IPS-15b (cell line): ENCODE results near the gene CDK9.

Experiments
- H3K27me3 ChIP-seq: one replicate; pipeline ENCODE4 v1.6.1; 2013; ENCODE audit warnings: low read length; ENCODE audit not compliant: control insufficient read depth, insufficient read depth
- H3K36me3 ChIP-seq: one replicate; pipeline ENCODE4 v1.6.1; 2013; ENCODE audit warnings: low read length; ENCODE audit not compliant: control insufficient read depth, insufficient read depth
- H3K4me1 ChIP-seq: one replicate; pipeline ENCODE4 v1.6.1; 2013; ENCODE audit warnings: mild to moderate bottlenecking, low read length; ENCODE audit not compliant: control insufficient read depth, insufficient read depth
- H3K4me3 ChIP-seq: one replicate; pipeline ENCODE4 v1.5.1; 2013; ENCODE audit warnings: low read depth, low read length
- H3K9ac ChIP-seq: one replicate; pipeline ENCODE4 v1.6.1; 2013; ENCODE audit warnings: low read depth, mild to moderate bottlenecking, low read length
- H3K9me3 ChIP-seq: one replicate; pipeline ENCODE4 v1.6.1; 2013; ENCODE audit warnings: mild to moderate bottlenecking, low read length; ENCODE audit not compliant: control insufficient read depth, insufficient read depth

Gene CDK9

GRCh38 chr9:127767410-127767809, 18.4 kb upstream of the CDK9 start:
- Histone ChIP-seq H3K27me3 (no peaks in the 10 kb centered on the region), H3K4me3 (no peak overlapping the region), H3K36me3 (no peaks in the 10 kb centered on the region), H3K9ac (no peak overlapping the region), H3K9me3 (no peaks in the 10 kb centered on the region), H3K4me1 (peaks cover 19% of the 10 kb centered on the region)

DNA sequence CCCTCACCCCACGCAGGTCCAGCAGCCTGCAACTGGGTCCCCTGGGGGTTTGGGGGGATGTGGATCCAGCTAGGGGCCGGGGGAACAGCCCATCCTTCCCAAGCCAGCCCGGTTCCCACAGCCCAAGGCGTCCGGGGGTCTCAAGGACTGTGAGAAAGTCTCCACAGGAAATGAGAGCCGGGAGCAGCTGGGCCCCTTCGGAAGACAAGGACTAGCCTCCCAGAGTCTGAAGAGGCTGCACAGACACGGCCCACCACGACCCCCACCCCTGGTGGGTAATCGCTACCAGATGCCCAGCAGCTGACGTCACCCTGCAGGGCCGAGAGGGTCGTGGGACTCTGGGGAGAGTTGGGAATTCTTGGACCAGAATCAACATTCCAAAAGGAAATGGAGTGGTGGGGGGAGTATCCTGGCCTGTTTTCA, 17.9 kb upstream of the CDK9 start:
- H3K36me3 ChIP-seq = no peaks in the 10 kb centered on the region
- peaks cover 19% of the 10 kb centered on the region for H3K4me1 ChIP-seq
- no peak overlapping the region for H3K4me3 ChIP-seq
- no peaks in the 10 kb centered on the region for H3K27me3 ChIP-seq
- H3K9me3 ChIP-seq = no peaks in the 10 kb centered on the region
- no peak overlapping the region for H3K9ac ChIP-seq

GRCh38 chr9:127768698-127769097, 17.1 kb upstream of the CDK9 start:
- no peak overlapping the region for H3K4me3 ChIP-seq
- H3K27me3 ChIP-seq = no peaks in the 10 kb centered on the region
- H3K4me1 ChIP-seq = peaks cover 16% of the 10 kb centered on the region
- H3K9me3 ChIP-seq = no peaks in the 10 kb centered on the region
- no peak overlapping the region for H3K9ac ChIP-seq
- no peaks in the 10 kb centered on the region for H3K36me3 ChIP-seq

DNA sequence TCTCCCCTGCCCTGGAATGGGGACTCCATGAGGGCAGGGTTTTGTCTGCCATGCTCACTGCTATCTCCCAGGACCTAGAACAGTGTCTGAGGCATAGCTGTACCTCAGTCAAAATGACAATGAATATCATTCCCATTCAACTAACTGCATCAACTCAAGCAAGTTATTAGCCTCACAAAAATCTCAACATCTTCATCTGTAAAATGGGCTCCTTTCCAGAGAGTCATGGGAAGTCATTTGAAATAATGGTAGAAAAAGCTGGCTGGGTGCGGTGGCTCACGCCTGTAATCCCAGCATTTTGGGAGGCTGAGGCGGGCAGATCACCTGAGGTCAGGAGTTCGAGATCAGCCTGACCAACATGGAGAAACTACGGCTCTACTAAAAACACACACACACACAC, 16.7 kb upstream of the CDK9 start:
- H3K36me3 ChIP-seq = no peaks in the 10 kb centered on the region
- peaks cover 14% of the 10 kb centered on the region for H3K4me1 ChIP-seq
- no peak overlapping the region for H3K9ac ChIP-seq
- H3K4me3 ChIP-seq = no peak overlapping the region
- H3K27me3 ChIP-seq = no peaks in the 10 kb centered on the region
- H3K9me3 ChIP-seq = no peaks in the 10 kb centered on the region

DNA sequence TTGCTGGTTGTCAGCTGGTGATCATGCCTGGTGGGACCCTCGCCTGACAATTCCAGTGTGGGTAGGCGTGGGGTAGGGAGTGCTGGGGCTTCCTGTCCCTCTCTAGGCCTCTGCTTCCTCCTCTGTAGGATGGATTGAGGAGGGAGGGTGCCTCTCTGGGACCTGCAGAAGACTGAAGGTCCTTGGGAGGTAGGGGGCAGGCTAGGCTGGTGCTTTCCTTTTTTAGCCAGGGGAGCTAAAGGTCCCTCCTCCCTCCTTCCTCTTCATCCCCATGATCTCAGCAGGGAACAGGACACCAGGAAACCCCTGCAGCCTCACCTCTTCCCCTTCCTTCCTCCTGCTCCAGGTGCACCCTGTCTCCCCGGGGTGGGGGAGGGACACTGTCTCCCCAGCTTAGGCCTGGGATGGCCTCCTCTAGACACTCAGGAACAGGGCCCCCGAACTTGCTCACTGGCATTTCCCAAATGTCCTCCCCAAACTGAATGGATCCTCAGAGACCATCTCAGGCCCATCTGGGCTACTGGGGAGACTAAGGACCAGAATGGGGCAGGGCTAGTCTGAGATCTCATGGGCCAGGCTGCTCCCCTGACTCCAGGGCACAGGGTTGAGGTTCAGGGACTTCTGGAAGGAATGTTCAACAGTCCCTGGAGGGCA, 15.8 kb upstream of the CDK9 start:
- Histone ChIP-seq H3K4me1 (peaks cover 14% of the 10 kb centered on the region), H3K4me3 (peak overlapping the region; percentile 64), H3K36me3 (no peaks in the 10 kb centered on the region), H3K27me3 (no peaks in the 10 kb centered on the region), H3K9me3 (no peaks in the 10 kb centered on the region), H3K9ac (no peak overlapping the region)

DNA sequence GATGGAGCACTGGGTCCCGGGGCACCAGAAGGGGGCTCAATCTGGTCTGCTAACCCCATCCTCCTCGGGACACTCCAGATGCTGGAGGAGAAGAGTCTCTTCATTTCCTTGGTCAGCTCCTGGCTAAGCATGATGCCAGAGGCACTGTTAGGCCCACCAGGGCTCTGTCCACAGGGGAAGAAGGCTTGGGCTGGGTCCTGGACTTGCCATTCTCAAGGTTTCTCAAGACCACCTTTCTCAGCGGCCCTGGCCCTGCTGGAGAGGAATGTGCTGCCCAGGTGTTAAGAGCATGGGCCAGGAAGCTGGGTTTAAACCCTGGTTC, 15.3 kb upstream of the CDK9 start:
- no peaks in the 10 kb centered on the region for H3K27me3 ChIP-seq

DNA sequence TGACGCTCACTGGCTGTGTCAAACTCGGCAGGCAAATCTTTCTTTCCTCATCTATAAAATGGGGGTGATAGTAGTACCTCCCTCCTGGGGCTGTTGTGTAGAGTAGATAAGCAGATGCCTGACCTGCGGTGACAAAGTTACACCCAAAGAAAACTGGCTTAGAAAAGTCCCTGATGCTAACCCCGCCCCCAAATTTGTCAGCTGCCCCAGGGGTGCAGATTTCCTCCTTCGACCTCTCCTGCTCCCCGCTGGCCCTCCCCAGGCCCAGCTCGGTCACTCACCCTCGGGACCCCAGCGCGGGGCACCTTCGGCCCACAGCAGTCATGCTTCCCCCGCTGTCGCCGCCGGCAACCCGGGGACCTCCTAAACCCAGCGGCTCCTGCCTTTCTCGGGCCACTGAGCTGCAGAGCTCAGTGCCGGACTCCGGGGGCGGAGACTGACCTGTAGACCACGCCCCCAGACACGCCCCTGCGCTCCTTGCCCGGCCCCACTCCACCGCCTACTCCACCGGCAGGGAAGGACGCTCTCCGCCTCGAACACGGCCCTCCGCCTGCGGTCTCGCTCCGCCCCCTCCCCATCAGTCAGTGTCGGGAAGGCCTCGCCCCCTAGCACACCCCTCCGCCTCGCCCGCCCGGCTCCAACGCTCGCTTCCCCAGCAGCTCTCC, 14.8 kb upstream of the CDK9 start:
- no peaks in the 10 kb centered on the region for H3K36me3 ChIP-seq
- H3K9me3 ChIP-seq = no peaks in the 10 kb centered on the region
- peaks cover 14% of the 10 kb centered on the region for H3K4me1 ChIP-seq
- H3K9ac ChIP-seq = no peak overlapping the region
- no peaks in the 10 kb centered on the region for H3K27me3 ChIP-seq
- peak overlapping the region; percentile 64 for H3K4me3 ChIP-seq

More for the DNA sequence above, 15.3 kb upstream of the CDK9 start:
- no peak overlapping the region for H3K9ac ChIP-seq
- no peaks in the 10 kb centered on the region for H3K9me3 ChIP-seq
- no peaks in the 10 kb centered on the region for H3K36me3 ChIP-seq
- H3K4me3 ChIP-seq = peak overlapping the region; percentile 64
- peaks cover 14% of the 10 kb centered on the region for H3K4me1 ChIP-seq

- Histone ChIP-seq H3K9ac (no peak overlapping the region), H3K36me3 (no peaks in the 10 kb centered on the region), H3K9me3 (no peaks in the 10 kb centered on the region), H3K4me3 (peak overlapping the region; percentile 45), H3K27me3 (no peaks in the 10 kb centered on the region), H3K4me1 (peaks cover 18% of the 10 kb centered on the region)
Observed at GRCh38 chr9:127771570-127772189, 14.2 kb upstream of the CDK9 start.

DNA sequence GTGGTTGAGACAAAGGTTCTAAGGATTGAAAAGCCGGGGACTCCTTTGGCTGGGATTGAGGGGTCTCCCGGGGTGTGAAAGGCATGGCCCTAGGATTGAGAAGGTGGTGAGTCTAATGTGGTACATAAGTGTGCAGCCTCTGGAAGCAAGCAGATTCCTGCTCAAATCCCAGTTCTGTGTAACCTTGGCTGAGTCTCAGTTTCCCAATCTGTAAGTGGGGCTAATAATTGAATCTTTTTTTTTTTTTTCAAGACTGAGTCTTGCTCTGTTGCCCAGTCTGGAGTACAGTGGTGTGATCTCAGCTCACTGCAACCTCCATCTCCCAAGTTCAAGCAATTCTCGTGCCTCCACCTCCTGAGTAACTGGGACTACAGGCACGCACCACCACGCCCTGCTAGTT, 13.2 kb upstream of the CDK9 start:
- no peak overlapping the region for H3K9ac ChIP-seq
- peaks cover 19% of the 10 kb centered on the region for H3K4me1 ChIP-seq
- no peak overlapping the region for H3K4me3 ChIP-seq
- no peaks in the 10 kb centered on the region for H3K36me3 ChIP-seq
- no peaks in the 10 kb centered on the region for H3K27me3 ChIP-seq
- no peaks in the 10 kb centered on the region for H3K9me3 ChIP-seq

GRCh38 chr9:127773272-127773671, 12.6 kb upstream of the CDK9 start:
- Histone ChIP-seq H3K9ac (no peak overlapping the region), H3K36me3 (no peaks in the 10 kb centered on the region), H3K9me3 (no peaks in the 10 kb centered on the region), H3K4me3 (no peak overlapping the region), H3K27me3 (no peaks in the 10 kb centered on the region), H3K4me1 (peaks cover 19% of the 10 kb centered on the region)

- H3K36me3 ChIP-seq = no peaks in the 10 kb centered on the region
- no peaks in the 10 kb centered on the region for H3K9me3 ChIP-seq
- H3K4me3 ChIP-seq = no peak overlapping the region
- H3K4me1 ChIP-seq = peaks cover 19% of the 10 kb centered on the region
- no peak overlapping the region for H3K9ac ChIP-seq
- H3K27me3 ChIP-seq = no peaks in the 10 kb centered on the region
Observed at GRCh38 chr9:127773981-127774380, 11.9 kb upstream of the CDK9 start.
